ENCODE data around the gene HS6ST2.

HS6ST2 gene

GRCh38 chrX:132842460-132843238, 115.8 kb downstream of the HS6ST2 start:
- no peak for DNase-seq

DNA sequence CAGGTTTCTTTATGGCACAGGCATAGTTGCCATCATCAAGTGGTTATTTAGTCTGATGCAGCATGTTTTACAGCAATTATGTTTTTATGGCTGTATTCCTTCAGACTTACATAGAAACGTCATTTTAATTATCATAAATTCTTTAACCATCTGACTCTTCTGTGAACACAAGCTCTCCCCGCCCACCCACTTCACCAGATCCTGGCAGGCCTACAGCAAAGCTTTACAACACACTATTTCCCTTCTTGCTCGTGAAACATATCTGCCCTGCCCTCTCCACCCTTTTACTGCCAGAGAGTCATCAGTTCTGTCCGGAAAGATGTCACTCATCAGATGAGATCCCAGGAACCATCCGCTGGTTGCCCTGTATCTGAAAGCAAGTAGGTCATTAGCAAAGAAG, 120.5 kb downstream of the HS6ST2 start:
- no peak for DNase-seq

GRCh38 chrX:132837126-132837525, 121.3 kb downstream of the HS6ST2 start:
- no peak for DNase-seq

DNA sequence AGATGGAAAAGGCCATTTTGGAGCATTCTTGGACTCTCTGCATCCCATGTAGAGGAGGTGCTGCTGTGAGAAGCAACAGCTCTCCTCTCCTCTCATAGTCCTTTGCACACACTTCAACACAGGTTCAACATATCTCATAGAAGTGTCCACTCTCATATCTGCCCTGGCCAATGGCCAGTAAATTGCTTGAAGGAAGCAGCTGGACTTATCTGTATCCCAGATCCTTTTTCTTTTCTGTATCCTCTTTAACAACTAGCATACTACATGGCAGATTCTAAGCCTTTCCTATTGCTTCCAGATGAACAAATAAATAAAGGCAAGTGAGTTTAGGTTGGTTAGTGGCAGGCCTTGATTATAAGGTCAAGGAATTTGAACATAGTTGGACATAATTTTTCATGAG, 122.0 kb downstream of the HS6ST2 start:
- no peak for DNase-seq

GRCh38 chrX:132834741-132835140, 123.7 kb downstream of the HS6ST2 start:
- DNase-seq: no peak

DNA sequence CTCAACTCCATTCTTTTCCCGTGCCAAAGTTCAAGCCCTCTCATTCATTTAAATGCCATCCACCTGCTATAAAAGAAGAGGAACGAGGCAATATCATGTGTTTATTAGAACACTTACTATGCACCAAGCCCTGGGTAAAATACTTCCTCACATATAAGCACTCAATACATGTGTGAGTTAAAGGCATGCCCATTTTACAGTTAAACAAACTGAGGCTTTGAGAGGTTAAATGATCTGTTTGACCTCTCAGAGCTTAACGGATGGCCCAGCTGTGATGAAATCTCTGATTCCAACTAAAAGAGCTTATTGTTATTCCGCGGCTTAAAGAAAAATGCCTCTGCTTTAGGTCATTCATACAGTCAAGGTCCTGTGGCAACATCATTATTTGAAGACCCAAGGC, 124.3 kb downstream of the HS6ST2 start:
- DNase-seq: no peak

- no peak for DNase-seq
Observed at GRCh38 chrX:132833373-132833772, 125.1 kb downstream of the HS6ST2 start.

DNA sequence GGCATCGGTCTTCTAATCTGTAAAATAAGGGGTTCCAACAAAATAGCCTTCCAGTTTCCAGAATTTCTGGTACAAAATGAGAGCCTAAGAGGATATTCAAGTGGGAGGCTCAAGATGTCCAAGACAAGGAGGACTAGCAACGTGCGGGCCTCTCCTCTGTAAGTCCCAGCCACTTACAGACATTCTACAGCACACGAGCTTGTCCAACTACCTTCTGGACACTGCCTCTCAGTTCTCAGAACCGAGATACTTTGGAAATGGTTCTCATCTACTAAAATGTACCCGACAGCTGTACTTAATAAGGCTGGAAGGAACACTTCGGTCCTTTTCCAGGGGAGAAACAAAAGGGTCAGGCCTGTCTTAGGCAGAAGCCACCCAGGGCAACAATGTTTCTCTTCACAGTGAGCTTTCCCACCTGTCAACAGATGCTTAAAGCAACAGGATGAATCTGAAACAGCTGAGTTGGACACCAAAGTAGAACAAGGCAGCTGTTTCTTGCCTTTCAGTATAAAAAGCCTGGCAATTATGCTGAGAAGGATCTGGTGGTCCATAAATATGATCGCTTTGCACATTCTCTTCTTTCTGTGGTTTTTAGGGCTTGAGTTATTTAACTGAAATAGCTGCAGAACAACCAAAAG, 127.0 kb downstream of the HS6ST2 start:
- DNase-seq: no peak

DNA sequence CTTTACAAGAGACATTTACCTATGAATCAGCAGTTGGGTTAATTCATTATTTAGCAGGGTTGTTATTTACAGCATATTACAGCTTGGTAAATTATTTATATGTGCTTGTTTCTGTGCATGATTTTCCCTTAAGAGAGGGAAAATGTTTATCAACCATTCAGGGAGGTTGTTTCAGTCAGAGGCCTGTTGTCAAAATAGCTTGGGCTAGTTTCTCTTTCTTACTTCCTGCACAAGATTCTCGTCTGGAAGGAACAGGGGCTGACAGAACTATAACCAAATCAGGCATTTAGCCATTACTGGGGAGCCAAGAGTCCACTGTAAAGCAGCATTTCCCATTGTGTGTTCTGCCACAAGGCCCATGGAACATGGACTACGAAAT, 135.8 kb downstream of the HS6ST2 start:
- no peak for DNase-seq

DNA sequence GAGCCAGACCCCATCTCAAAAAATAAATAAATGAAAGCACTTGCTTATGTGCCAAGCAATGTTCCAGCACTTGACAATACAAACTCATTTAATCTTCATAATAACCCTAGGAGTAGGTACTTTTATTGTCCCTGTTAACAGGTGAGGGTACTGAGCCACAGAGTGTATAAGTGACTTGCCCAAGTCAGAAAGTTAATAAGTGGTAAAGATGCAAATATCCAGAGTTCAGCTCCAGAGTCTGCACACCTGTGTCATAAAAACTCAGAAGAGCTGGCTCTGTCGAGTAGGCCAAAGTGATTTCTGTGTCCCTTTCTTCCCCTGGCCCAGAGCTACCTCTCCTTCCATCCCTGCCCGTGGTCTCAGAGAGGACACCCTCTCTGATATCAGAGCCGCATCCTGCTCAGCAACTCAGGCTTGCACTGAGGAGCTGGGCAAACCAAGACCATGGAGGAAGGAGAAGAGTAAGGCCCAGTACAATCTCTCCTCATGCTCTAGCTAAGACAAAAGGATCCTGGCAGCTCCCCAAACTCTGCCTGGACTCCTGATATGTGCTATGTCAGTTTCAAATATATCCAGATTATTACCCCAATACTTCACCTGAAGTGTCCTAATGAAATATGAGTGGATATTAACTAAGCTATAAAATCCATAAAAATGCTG, 136.3 kb downstream of the HS6ST2 start:
- DNase-seq: no peak

GRCh38 chrX:132820675-132821074, 137.8 kb downstream of the HS6ST2 start:
- DNase-seq: no peak

GRCh38 chrX:132819711-132820264, 138.6 kb downstream of the HS6ST2 start:
- DNase-seq: no peak

GRCh38 chrX:132818638-132819037, 139.8 kb downstream of the HS6ST2 start:
- DNase-seq: no peak

GRCh38 chrX:132815643-132816042, 142.8 kb downstream of the HS6ST2 start:
- DNase-seq: no peak

DNA sequence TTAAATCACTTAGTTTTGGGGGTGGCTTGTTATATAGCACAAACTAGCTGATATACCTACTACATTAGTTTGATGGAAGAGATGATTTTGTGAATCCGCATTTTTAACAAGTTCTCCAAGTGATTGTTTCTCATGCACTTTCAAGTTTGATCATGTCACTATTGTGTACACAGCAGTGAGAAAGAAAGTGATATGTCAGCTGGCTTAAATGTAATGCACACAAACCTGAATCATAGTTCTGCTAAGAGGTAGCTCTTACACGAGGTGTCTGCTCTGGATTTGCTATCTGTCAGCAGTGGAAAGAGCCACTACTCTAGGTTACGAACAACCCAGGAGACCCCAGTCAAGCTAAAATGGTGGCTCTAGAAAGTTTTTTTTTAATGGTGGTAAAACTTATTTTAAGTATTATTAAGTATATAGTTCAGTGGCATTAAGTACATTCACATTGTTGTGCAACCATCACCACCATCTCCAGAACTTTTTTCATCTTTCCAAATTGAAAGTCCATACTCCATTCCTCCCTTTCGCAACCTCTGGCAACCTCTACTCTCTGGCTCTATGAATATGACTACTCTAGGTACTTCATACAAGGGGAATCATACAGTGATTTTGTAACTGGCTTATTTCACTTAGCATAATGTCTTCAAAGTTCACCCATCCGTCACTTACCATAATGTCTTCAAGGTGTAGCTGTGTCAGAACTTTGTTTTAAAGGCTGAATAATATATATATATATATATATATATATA, 147.3 kb downstream of the HS6ST2 start:
- no peak for DNase-seq

GRCh38 chrX:132810488-132810887, 147.9 kb downstream of the HS6ST2 start:
- no peak for DNase-seq

- DNase-seq: no peak
Observed at GRCh38 chrX:132809581-132809980, 148.8 kb downstream of the HS6ST2 start.

- DNase-seq: no peak
Observed at GRCh38 chrX:132807411-132808030, 150.9 kb downstream of the HS6ST2 start.

DNA sequence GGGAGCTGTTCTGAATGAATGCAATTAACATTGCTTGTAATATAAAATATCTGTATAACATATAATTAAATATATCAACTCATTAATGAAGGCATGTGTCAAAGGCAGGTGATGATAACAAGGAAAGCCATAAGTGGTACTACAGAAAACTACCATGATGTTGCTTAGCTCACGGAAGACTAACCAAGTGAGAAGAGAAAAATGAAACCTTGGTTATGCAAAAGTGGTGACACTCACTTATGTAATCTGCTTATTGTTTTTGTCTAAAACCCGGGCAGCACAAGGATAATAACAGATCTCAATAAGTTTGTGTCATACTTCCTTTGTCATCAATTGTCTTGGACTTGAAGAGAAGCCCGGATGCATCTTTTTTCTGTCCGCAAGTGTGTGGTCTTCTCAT, 156.4 kb downstream of the HS6ST2 start:
- no peak for DNase-seq

- DNase-seq: no peak
Observed at GRCh38 chrX:132795181-132795580, 163.2 kb downstream of the HS6ST2 start.

GRCh38 chrX:132791714-132792113, 166.7 kb downstream of the HS6ST2 start:
- no peak for DNase-seq

- DNase-seq: no peak
Observed at GRCh38 chrX:132790329-132790728, 168.1 kb downstream of the HS6ST2 start.

DNA sequence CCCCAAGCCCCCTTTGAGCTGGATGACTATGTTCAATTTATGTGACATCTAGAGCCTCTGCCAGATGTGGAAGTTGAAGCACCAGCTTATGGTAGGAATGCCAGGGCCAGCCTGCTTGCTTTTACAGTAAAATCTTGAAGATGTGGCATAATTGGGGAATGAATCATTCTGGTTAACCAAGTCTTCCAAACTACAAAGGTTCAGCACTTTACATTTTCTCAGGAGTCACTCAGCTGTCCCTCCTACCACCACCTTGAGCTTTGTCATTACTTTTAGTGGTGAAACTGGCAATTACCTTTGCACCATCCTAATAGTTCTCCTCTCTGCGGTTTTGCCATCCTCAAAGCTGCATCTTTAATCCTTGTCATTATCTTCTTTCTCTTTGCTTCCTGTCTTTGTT, 172.2 kb downstream of the HS6ST2 start:
- DNase-seq: no peak
